Measurements from ENCODE around the gene TSN. TPM values are rescaled to one million over a fixed set of nuclear protein-coding genes. Genes with fewer than 3 reads are reported as not detected.
A peak's percentile ranks its signal among the peaks of the same experiment; 100 is the strongest.
"Not testable (repeated sequence)": the region's sequence is repeated elsewhere in the genome, so short reads cannot be mapped to it uniquely, and the experiment has no call there.

Gene TSN
- 10 to 100 TPM; 44.0 to 71.2 TPM for total RNA-seq

- DNase-seq (peak; percentile 99), ATAC-seq (peak; percentile 100)
- POLR2A ChIA-PET = interaction anchor here (0.7 to 1.5 kb wide), 5 partner anchors 9 to 224 kb away, joined by 3 to 8 read pairs (median 4); partner anchors contain the start of genes NIFK and RNU4ATAC
- intact Hi-C loops (cut with DNase I, micrococcal nuclease) = loop anchor here (1.0 to 10.0 kb wide), 10 partner anchors 18 to 681 kb away; partner anchors contain the start of genes CLASP1 (in 1 of the 2), NIFK (in 1 of the 2) and RNU4ATAC (in 1 of the 2)
- CTCF ChIA-PET = interaction anchor here (0.5 to 1.3 kb wide), 2 partner anchors 37 to 274 kb away, joined by 4 to 5 read pairs; no protein-coding TSS in a partner anchor
- peaks cover 22% of the 10 kb centered on the region for H3K36me3 Mint-ChIP-seq (ENCODE audit: low read depth)
- no peaks in the 10 kb centered on the region for H3K27me3 Mint-ChIP-seq
- peak within 1 kb of the TSS; percentile 93 for H3K27ac Mint-ChIP-seq
- H3K4me3 Mint-ChIP-seq = peak within 1 kb of the TSS; percentile 98
- no peaks in the 10 kb centered on the region for H3K9me3 Mint-ChIP-seq (ENCODE audit: low read depth)
- H3K4me1 Mint-ChIP-seq = peaks cover 30% of the 10 kb centered on the region
These were observed at the start of gene TSN for GRCh38 chr2:121755237-121756111. TSN (plus strand) TSS chr2:121755651; CDS start chr2:121755780, 129 bp downstream.

- H3K9me3 Mint-ChIP-seq (ENCODE audit: low read depth) = no peaks in the 10 kb centered on the region
- intact Hi-C loops (cut with DNase I, micrococcal nuclease) = no loop called here
- POLR2A ChIA-PET = no interaction called here
- CTCF ChIA-PET = interaction anchor here (0.9 kb wide), 1 partner anchor 160 kb away, joined by 3 read pairs; no protein-coding TSS in a partner anchor
- peaks cover 10% of the 10 kb centered on the region for H3K4me1 Mint-ChIP-seq
- DNase-seq = no peak
- H3K27ac Mint-ChIP-seq = no peak overlapping the region
- ATAC-seq = no peak
- no peak overlapping the region for H3K4me3 Mint-ChIP-seq
- no peaks in the 10 kb centered on the region for H3K27me3 Mint-ChIP-seq
- no peaks in the 10 kb centered on the region for H3K36me3 Mint-ChIP-seq (ENCODE audit: low read depth)
These were observed 49.5 kb upstream of the TSN start for GRCh38 chr2:121705958-121706357.

- H3K4me3 Mint-ChIP-seq = no peak overlapping the region
- H3K27me3 Mint-ChIP-seq = no peaks in the 10 kb centered on the region
- POLR2A ChIA-PET = no interaction called here
- CTCF ChIA-PET = interaction anchor here (0.6 to 1.7 kb wide), 4 partner anchors 7 to 351 kb away, joined by 3 to 6 read pairs (median 3); no protein-coding TSS in a partner anchor
- H3K27ac Mint-ChIP-seq = no peak overlapping the region
- ATAC-seq = no peak
- H3K9me3 Mint-ChIP-seq (ENCODE audit: low read depth) = no peaks in the 10 kb centered on the region
- intact Hi-C loops (cut with DNase I, micrococcal nuclease) = no loop called here
- no peaks in the 10 kb centered on the region for H3K4me1 Mint-ChIP-seq
- no peaks in the 10 kb centered on the region for H3K36me3 Mint-ChIP-seq (ENCODE audit: low read depth)
- no peak for DNase-seq
These were observed 48.0 kb upstream of the TSN start for GRCh38 chr2:121707344-121707919.

GRCh38 chr2:121707920-121708361, 47.5 kb upstream of the TSN start:
- DNase-seq (no peak), ATAC-seq (no peak)
- Mint-ChIP-seq H3K36me3 (ENCODE audit: low read depth) (no peaks in the 10 kb centered on the region), H3K4me3 (no peak overlapping the region), H3K27ac (no peak overlapping the region), H3K4me1 (no peaks in the 10 kb centered on the region), H3K27me3 (no peaks in the 10 kb centered on the region), H3K9me3 (ENCODE audit: low read depth) (no peaks in the 10 kb centered on the region)
- POLR2A ChIA-PET = interaction anchor here (0.7 kb wide), 1 partner anchor 176 kb away, joined by 3 read pairs; no protein-coding TSS in a partner anchor
- intact Hi-C loops (cut with DNase I, micrococcal nuclease) = no loop called here
- CTCF ChIA-PET = interaction anchor here (0.6 to 1.7 kb wide), 4 partner anchors 8 to 352 kb away, joined by 3 to 6 read pairs (median 3); no protein-coding TSS in a partner anchor

- ChIA-PET CTCF (no interaction called here), POLR2A (no interaction called here)
- H3K4me1 Mint-ChIP-seq = no peaks in the 10 kb centered on the region
- intact Hi-C loops (cut with DNase I, micrococcal nuclease) = no loop called here
- ATAC-seq (no peak), DNase-seq (no peak)
- no peaks in the 10 kb centered on the region for H3K36me3 Mint-ChIP-seq (ENCODE audit: low read depth)
- no peaks in the 10 kb centered on the region for H3K27me3 Mint-ChIP-seq
- H3K27ac Mint-ChIP-seq = no peak overlapping the region
- no peak overlapping the region for H3K4me3 Mint-ChIP-seq
- H3K9me3 Mint-ChIP-seq (ENCODE audit: low read depth) = no peaks in the 10 kb centered on the region
These were observed 45.5 kb upstream of the TSN start for GRCh38 chr2:121709776-121710469.

GRCh38 chr2:121710470-121711170, 44.8 kb upstream of the TSN start:
- POLR2A ChIA-PET = no interaction called here
- no peaks in the 10 kb centered on the region for H3K36me3 Mint-ChIP-seq (ENCODE audit: low read depth)
- CTCF ChIA-PET = interaction anchor here (1.2 kb wide), 1 partner anchor 11 kb away, joined by 3 read pairs; no protein-coding TSS in a partner anchor
- no peak for ATAC-seq
- no peaks in the 10 kb centered on the region for H3K4me1 Mint-ChIP-seq
- no peak for DNase-seq
- no peaks in the 10 kb centered on the region for H3K9me3 Mint-ChIP-seq (ENCODE audit: low read depth)
- no peak overlapping the region for H3K27ac Mint-ChIP-seq
- H3K27me3 Mint-ChIP-seq = no peaks in the 10 kb centered on the region
- no peak overlapping the region for H3K4me3 Mint-ChIP-seq
- intact Hi-C loops (cut with DNase I, micrococcal nuclease) = no loop called here

GRCh38 chr2:121711481-121711880, 44.0 kb upstream of the TSN start:
- H3K9me3 Mint-ChIP-seq (ENCODE audit: low read depth); H3K36me3 Mint-ChIP-seq (ENCODE audit: low read depth); POLR2A ChIA-PET; intact Hi-C loops (cut with DNase I, micrococcal nuclease); ATAC-seq; H3K27ac Mint-ChIP-seq; H3K4me3 Mint-ChIP-seq; H3K27me3 Mint-ChIP-seq; DNase-seq; H3K4me1 Mint-ChIP-seq: not testable (repeated sequence)
- CTCF ChIA-PET = interaction anchor here (1.2 kb wide), 1 partner anchor 12 kb away, joined by 3 read pairs; no protein-coding TSS in a partner anchor

GRCh38 chr2:121716126-121716525, 39.3 kb upstream of the TSN start:
- ChIA-PET CTCF (interaction anchor here (0.6 to 1.4 kb wide), 5 partner anchors 15 to 261 kb away, joined by 3 to 4 read pairs (median 4); partner anchors contain the start of gene RNU4ATAC), POLR2A (no interaction called here)
- peaks cover 5% of the 10 kb centered on the region for H3K4me1 Mint-ChIP-seq
- intact Hi-C loops (cut with DNase I, micrococcal nuclease) = loop anchor here in 1 of 2 experiments (5.0 kb wide), 1 partner anchor 639 kb away; no protein-coding TSS in a partner anchor
- H3K9me3 Mint-ChIP-seq (ENCODE audit: low read depth) = no peaks in the 10 kb centered on the region
- H3K4me3 Mint-ChIP-seq = no peak overlapping the region
- DNase-seq (no peak), ATAC-seq (no peak)
- no peak overlapping the region for H3K27ac Mint-ChIP-seq
- H3K36me3 Mint-ChIP-seq (ENCODE audit: low read depth) = no peaks in the 10 kb centered on the region
- no peaks in the 10 kb centered on the region for H3K27me3 Mint-ChIP-seq

- H3K36me3 Mint-ChIP-seq (ENCODE audit: low read depth) = no peaks in the 10 kb centered on the region
- H3K27me3 Mint-ChIP-seq = no peaks in the 10 kb centered on the region
- H3K4me1 Mint-ChIP-seq = peaks cover 17% of the 10 kb centered on the region
- H3K4me3 Mint-ChIP-seq = no peak overlapping the region
- intact Hi-C loops (cut with DNase I, micrococcal nuclease) = loop anchor here in 1 of 2 experiments (5.0 kb wide), 1 partner anchor 640 kb away; no protein-coding TSS in a partner anchor
- ChIA-PET CTCF (interaction anchor here (0.6 to 2.0 kb wide), 3 partner anchors 187 to 315 kb away, joined by 3 to 8 read pairs (median 3); partner anchors contain the start of gene RNU4ATAC), POLR2A (no interaction called here)
- no peak for ATAC-seq
- no peak overlapping the region for H3K27ac Mint-ChIP-seq
- DNase-seq = no peak
- no peaks in the 10 kb centered on the region for H3K9me3 Mint-ChIP-seq (ENCODE audit: low read depth)
These were observed 37.9 kb upstream of the TSN start for GRCh38 chr2:121717529-121717928.

- intact Hi-C loops (cut with DNase I, micrococcal nuclease) = loop anchor here (1.0 kb wide), 6 partner anchors 14 to 195 kb away; partner anchors contain the start of genes CLASP1 (in 2 of the 2), NIFK (in 1 of the 2) and TSN (in 1 of the 2)
- H3K4me1 Mint-ChIP-seq = peaks cover 30% of the 10 kb centered on the region
- peak overlapping the region; percentile 45 for H3K4me3 Mint-ChIP-seq
- POLR2A ChIA-PET = interaction anchor here (0.6 to 2.0 kb wide), 7 partner anchors 23 to 647 kb away, joined by 3 to 24 read pairs (median 5); partner anchors contain the start of gene RNU4ATAC
- DNase-seq = peak; percentile 48
- H3K36me3 Mint-ChIP-seq (ENCODE audit: low read depth) = peaks cover 9% of the 10 kb centered on the region
- peak; percentile 73 for ATAC-seq
- H3K27me3 Mint-ChIP-seq = no peaks in the 10 kb centered on the region
- peak overlapping the region; percentile 96 for H3K27ac Mint-ChIP-seq
- no peaks in the 10 kb centered on the region for H3K9me3 Mint-ChIP-seq (ENCODE audit: low read depth)
- CTCF ChIA-PET = interaction anchor here (0.8 to 2.5 kb wide), 6 partner anchors 12 to 196 kb away, joined by 3 to 9 read pairs (median 4); partner anchors contain the start of gene RNU4ATAC
These were observed 33.5 kb upstream of the TSN start for GRCh38 chr2:121721926-121722325.
